GM12875 (cell line): ENCODE measurements around the gene TIAL1.

ENCODE experiments used
- H3K4me3 ChIP-seq: one replicate; pipeline ENCODE4 v1.5.1; 2011; ENCODE audit warnings: low read depth, low read length, control low read depth
- TF ChIP-seq, protein P1 (sequence below): IDR thresholded peaks from 2 replicates; pipeline ENCODE4 v1.5.1; 2011; ENCODE audit warnings: low read depth, mild to moderate bottlenecking, control low read depth, inconsistent platforms, low read length, moderate library complexity, borderline replicate concordance; ENCODE audit not compliant: insufficient read depth

TIAL1 gene

GRCh38 chr10:119526149-119526548 is 70.6 kb downstream of the TIAL1 start:
- no peak overlapping the region for H3K4me3 ChIP-seq

DNA sequence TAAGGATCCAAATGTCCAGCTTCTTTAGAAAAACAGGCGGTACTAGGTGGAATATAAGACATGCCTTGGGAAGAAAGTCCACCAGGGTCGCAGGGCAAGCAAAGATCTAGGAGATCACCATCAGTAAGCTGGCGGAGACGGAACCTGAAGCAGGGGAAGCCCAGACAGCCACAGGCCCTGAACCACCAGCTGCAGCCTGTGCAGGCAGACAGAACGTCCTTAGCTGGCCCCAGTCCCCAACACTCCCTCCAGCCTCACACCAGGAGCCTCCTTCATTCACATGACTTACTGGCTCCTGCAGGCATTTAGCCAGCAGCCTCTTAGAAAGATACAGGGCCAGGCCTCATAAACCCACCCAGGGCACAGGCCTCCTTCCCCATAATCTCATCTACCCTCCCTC is 71.6 kb downstream of the TIAL1 start:
- no peak overlapping the region for H3K4me3 ChIP-seq
- TF ChIP-seq, protein P1, sequence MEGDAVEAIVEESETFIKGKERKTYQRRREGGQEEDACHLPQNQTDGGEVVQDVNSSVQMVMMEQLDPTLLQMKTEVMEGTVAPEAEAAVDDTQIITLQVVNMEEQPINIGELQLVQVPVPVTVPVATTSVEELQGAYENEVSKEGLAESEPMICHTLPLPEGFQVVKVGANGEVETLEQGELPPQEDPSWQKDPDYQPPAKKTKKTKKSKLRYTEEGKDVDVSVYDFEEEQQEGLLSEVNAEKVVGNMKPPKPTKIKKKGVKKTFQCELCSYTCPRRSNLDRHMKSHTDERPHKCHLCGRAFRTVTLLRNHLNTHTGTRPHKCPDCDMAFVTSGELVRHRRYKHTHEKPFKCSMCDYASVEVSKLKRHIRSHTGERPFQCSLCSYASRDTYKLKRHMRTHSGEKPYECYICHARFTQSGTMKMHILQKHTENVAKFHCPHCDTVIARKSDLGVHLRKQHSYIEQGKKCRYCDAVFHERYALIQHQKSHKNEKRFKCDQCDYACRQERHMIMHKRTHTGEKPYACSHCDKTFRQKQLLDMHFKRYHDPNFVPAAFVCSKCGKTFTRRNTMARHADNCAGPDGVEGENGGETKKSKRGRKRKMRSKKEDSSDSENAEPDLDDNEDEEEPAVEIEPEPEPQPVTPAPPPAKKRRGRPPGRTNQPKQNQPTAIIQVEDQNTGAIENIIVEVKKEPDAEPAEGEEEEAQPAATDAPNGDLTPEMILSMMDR, result no peak

More at GRCh38 chr10:119526149-119526548, 70.6 kb downstream of the TIAL1 start:
- TF ChIP-seq, protein P1, result no peak

DNA sequence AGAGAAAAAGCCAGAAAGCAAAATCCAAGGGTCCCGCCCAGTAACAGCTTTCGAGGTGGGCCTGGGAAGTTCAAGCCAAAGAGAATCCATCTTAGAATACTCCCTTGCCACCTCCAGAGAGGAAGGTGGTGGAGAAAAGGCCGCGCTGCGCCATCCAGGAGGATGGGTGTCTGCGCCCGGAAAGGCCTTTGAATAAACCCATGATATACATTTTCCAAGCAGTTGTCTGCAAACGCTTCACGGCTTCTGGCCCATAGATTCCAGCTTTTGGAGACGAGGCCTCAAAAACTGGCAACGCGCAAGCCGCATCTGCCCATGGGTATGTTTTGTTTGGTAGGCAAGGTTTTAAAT is 72.1 kb downstream of the TIAL1 start:
- no peak overlapping the region for H3K4me3 ChIP-seq
- TF ChIP-seq, protein P1, result no peak

GRCh38 chr10:119523895-119524719 is 72.7 kb downstream of the TIAL1 start:
- H3K4me3 ChIP-seq, result no peak overlapping the region
- TF ChIP-seq, protein P1, result no peak
